Thyroid gland (tissue), 4 donors: ENCODE data around the gene ANAPC5. TPM values are rescaled to one million over a fixed set of nuclear protein-coding genes. Genes with fewer than 3 reads are reported as not detected.

Source experiments
- DNase-seq, 2 donors: peaks; one replicate each; pipeline ENCODE4 v3.0.0-alpha.2; 2019
- H3K27ac ChIP-seq, 3 donors: fragments of 200-600 bp; sonication (generic); 1 replicate in 2 of 3; 2 replicates in 1 of 3; pipeline ENCODE4 v1.5.1; 2016 to 2019; ENCODE audit warnings: mild to moderate bottlenecking in 1 of 3, moderate library complexity in 1 of 3
- H3K27me3 ChIP-seq: fragments of 200-600 bp; sonication (generic); one replicate; pipeline ENCODE4 v1.5.1; 2019
- H3K36me3 ChIP-seq, 2 donors: fragments of 200-600 bp; sonication (generic); one replicate each; pipeline ENCODE4 v1.5.1; 2016 to 2019
- H3K4me1 ChIP-seq, 2 donors: fragments of 200-600 bp; sonication (generic); one replicate each; pipeline ENCODE4 v1.5.1; 2017 to 2019
- H3K4me3 ChIP-seq, 3 donors: fragments of 200-600 bp; sonication (generic); replicated peaks in 1 of 3; 1 replicate in 2 of 3; 2 replicates in 1 of 3; pipeline ENCODE4 v1.5.1; 2016; ENCODE audit warnings: mild to moderate bottlenecking in 1 of 3
- H3K9me3 ChIP-seq: fragments of 200-600 bp; sonication (generic); one replicate; pipeline ENCODE4 v1.5.1; 2017
- CTCF ChIP-seq, 6 experiments: fragments of 200-600 bp in 3 of 6; fragments of 450-650 bp in 3 of 6; sonication (generic) in 3 of 6; IDR thresholded peaks; one replicate each; pipeline ENCODE4 v1.5.1; 2016 to 2019; ENCODE audit warnings: antibody characterized with exemption in 6 of 6, mild to moderate bottlenecking in 2 of 6, inconsistent platforms in 1 of 6, moderate library complexity in 1 of 6
- POLR2A ChIP-seq, 2 donors: fragments of 450-650 bp; IDR thresholded peaks; one replicate each; pipeline ENCODE4 v1.6.1; 2017; ENCODE audit warnings: antibody characterized with exemption in 2 of 2, mild to moderate bottlenecking in 2 of 2, moderate library complexity in 1 of 2
- WGBS, 2 donors: methylation state at CpG; one replicate each; pipeline ENCODE4 v1.1.5; 2017; 5-methylcytosine and 5-hydroxymethylcytosine counted together
- intact Hi-C: fragments of 100-400 bp; cut with DNase I; formaldehyde crosslinking; loops from one replicate; pipeline ENCODE4 v1.15.1; 2023
- total RNA-seq, 4 donors: library from RNA; depleted of rRNA; stranded (reverse); fragments of >200 nt; gene quantifications; one replicate each; pipeline ENCODE4 v1.2.3, GENCODE V29; 2016

Gene ANAPC5
- total RNA-seq, 4 donors from 2014 or later = 114 to 161 (median 135) TPM

- H3K4me3 ChIP-seq = no peak overlapping the region
- H3K36me3 ChIP-seq = no peaks in the 10 kb centered on the region
- no peaks in the 10 kb centered on the region for H3K9me3 ChIP-seq
- peaks cover 10 to 12% of the 10 kb centered on the region in 2 donors for H3K4me1 ChIP-seq
- TF ChIP-seq POLR2A (IDR thresholded peaks at IDR 0.05) (no peak), CTCF (IDR thresholded peaks at IDR 0.05) (no peak)
- intact Hi-C loops = no loop called here
- H3K27me3 ChIP-seq = no peaks in the 10 kb centered on the region
- WGBS, 2 donors = 97 to 99% methylated on average over 5 of the region's 5 CpGs
- H3K27ac ChIP-seq = no peak overlapping the region
- no peak for DNase-seq
Measured at GRCh38 chr12:121398355-121398754, 46.1 kb upstream of the ANAPC5 start.

- Histone ChIP-seq H3K4me1 (peaks cover 10 to 12% of the 10 kb centered on the region in 2 donors), H3K27ac (no peak overlapping the region), H3K4me3 (no peak overlapping the region), H3K36me3 (no peaks in the 10 kb centered on the region), H3K27me3 (no peaks in the 10 kb centered on the region), H3K9me3 (no peaks in the 10 kb centered on the region)
- 95 to 97% methylated on average over 14 of the region's 14 CpGs for WGBS, 2 donors
- intact Hi-C loops = no loop called here
- TF ChIP-seq CTCF (IDR thresholded peaks at IDR 0.05) (no peak), POLR2A (IDR thresholded peaks at IDR 0.05) (no peak)
- DNase-seq = no peak
Measured at GRCh38 chr12:121397521-121397920, 45.3 kb upstream of the ANAPC5 start.

GRCh38 chr12:121392325-121392716 is 40.1 kb upstream of the ANAPC5 start:
- 90 to 91% methylated on average over 3 of the region's 3 CpGs for WGBS, 2 donors
- intact Hi-C loops = no loop called here
- Histone ChIP-seq H3K4me3 (no peak overlapping the region), H3K9me3 (no peaks in the 10 kb centered on the region), H3K27ac (no peak overlapping the region), H3K4me1 (no peaks in the 10 kb centered on the region), H3K36me3 (no peaks in the 10 kb centered on the region), H3K27me3 (no peaks in the 10 kb centered on the region)
- TF ChIP-seq CTCF (IDR thresholded peaks at IDR 0.05) (no peak), POLR2A (IDR thresholded peaks at IDR 0.05) (no peak)
- no peak for DNase-seq

- no peaks in the 10 kb centered on the region for H3K4me1 ChIP-seq
- no peak overlapping the region for H3K27ac ChIP-seq
- H3K36me3 ChIP-seq = no peaks in the 10 kb centered on the region
- no peaks in the 10 kb centered on the region for H3K27me3 ChIP-seq
- DNase-seq = no peak
- intact Hi-C loops = no loop called here
- TF ChIP-seq POLR2A (IDR thresholded peaks at IDR 0.05) = no peak
- TF ChIP-seq CTCF (IDR thresholded peaks at IDR 0.05) = no peak
- H3K4me3 ChIP-seq = no peak overlapping the region
- WGBS, 2 donors = 79 to 83% methylated on average over 10 of the region's 10 CpGs
- H3K9me3 ChIP-seq = no peaks in the 10 kb centered on the region
Measured at GRCh38 chr12:121391619-121392324, 39.6 kb upstream of the ANAPC5 start.

GRCh38 chr12:121390856-121391255 is 38.6 kb upstream of the ANAPC5 start:
- H3K4me3 ChIP-seq = no peak overlapping the region
- WGBS, 2 donors = 85 to 92% methylated on average over 2 of the region's 2 CpGs
- TF ChIP-seq CTCF (IDR thresholded peaks at IDR 0.05) = no peak
- TF ChIP-seq POLR2A (IDR thresholded peaks at IDR 0.05) = no peak

More at GRCh38 chr12:121390856-121391255, 38.6 kb upstream of the ANAPC5 start:
- intact Hi-C loops = no loop called here
- Histone ChIP-seq H3K9me3 (no peaks in the 10 kb centered on the region), H3K27ac (no peak overlapping the region), H3K36me3 (no peaks in the 10 kb centered on the region), H3K27me3 (no peaks in the 10 kb centered on the region), H3K4me1 (no peaks in the 10 kb centered on the region)
- no peak for DNase-seq
